HG03460 (cell line): ENCODE results near the gene MTOR.
"Not testable (repeated sequence)": the region's sequence is repeated elsewhere in the genome, so short reads cannot be mapped to it uniquely, and the experiment has no call there.

Experiments
- ATAC-seq: cut with Tn5 transposase; IDR thresholded peaks from one replicate; pipeline ENCODE4 v1.9.1; 2021; ENCODE audit not compliant: unreplicated experiment

The MTOR gene

GRCh38 chr1:11281518-11282331 is 19.4 kb upstream of the MTOR start:
- ATAC-seq = no peak

DNA sequence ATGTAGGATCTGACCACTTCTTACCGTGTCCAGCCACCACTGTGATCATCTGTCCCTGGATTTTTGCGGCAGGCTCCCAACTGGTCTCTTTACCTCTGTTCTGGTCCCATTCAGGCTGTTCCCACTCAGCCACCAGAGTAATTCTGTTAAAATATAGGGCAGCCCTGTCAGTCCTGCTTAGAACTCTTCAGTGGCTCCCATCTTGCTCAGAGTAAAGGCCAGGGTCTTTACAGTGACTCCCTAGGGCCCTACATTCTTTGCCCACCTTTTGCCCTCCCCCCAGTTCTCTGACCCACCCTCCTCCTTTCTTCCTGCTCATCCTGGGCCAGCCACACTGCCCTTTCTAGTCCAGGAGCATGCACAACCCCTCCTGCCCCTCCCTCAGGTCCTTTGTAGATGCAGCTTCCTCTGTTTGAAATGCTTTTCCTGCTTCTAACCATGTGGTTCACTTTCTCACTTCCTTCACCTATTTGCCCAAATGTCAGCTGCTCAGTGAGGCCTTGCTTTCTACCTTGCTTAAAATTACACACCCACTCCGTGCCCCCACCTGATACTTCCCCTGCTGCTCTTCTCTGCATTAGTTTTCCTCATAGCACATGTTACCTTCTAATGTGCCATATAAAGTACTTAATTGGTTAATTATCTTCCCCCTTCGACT is 18.5 kb upstream of the MTOR start:
- peak; percentile 52 for ATAC-seq

DNA sequence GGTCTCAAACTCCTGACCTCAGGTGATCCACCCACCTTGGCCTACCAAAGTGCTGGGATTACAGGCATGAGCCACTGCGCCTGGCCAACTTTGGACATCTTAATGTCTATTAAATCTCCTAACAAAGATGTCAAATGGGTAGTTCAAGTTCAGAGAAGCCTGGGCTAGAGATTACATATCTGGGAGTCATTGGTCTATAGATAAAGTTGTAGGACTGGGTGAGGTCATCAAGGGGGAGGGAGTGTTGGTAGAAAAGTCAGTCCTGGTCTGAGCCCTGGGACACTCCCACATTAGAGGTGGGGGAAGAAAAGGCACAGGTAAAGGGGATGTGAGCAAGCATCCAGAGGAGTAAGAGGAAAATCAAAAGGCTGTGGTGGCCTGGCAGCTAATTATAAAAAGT is 17.3 kb upstream of the MTOR start:
- no peak for ATAC-seq

- ATAC-seq = no peak
Measured at GRCh38 chr1:11279152-11279551, 16.8 kb upstream of the MTOR start.

DNA sequence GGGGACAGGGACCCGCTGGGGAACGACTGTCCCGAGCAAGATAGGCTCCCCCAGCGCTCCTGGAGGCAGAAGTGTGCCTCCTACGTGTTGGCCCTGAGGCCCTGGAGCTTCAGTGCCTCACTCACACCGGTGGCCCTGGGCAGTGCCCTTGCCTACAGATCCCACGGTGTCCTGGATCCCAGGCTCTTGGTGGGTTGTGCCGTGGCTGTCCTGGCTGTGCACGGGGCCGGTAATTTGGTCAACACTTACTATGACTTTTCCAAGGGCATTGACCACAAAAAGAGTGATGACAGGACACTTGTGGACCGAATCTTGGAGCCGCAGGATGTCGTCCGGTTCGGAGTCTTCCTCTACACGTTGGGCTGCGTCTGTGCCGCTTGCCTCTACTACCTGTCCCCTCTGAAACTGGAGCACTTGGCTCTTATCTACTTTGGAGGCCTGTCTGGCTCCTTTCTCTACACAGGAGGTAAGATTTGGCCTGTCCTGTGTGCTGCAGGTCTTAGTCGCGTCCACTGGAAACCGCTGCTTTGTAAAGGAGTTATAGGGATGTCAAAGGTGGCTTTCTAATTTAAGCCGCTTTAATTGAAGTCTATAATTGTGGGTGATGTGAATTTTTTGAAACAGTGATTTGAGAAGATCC is 11.4 kb upstream of the MTOR start:
- peak; percentile 37 for ATAC-seq

DNA sequence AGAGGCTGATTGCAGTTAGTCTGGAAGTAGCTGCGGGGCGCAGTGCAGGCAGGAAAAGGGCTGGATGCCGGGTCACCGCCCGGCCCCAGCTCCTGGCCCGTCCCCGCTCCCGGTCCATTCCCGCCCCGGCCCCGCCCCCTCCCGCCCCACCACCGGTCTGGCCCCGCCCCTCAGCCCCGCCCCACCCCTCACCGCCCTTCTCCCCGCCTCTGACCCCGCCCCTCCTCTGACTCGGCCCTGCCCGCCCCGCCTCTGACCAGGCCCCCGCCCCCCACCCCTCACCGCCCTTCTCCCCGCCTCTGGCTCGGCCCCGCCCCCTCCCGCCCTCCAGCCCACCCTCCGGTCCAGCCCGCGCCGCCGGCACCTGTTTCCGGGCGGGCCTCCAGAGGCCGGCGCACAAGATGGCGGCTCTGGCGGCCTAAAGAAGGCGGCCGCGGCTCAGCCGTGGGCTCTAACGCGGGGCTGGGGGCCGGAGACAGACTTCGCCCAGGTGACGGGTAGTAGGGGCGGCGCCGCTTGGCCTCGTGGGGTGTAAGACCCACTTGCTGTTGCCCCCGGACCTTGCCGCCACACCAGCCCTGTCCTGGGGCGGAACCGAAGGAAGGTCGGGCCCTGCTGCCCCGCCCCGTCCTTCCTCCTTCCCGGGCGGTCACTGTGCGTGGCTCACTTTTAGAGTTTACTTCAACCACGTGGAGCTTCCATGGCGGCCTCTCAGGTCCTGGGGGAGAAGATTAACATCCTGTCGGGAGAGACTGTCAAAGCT is 10.7 kb upstream of the MTOR start, which contains the start of gene UBIAD1:
Gene UBIAD1, plus strand, starts transcription at position 367 of the 763 bp plus-strand sequence. Its CDS starts 334 bp downstream, at position 701.
- ATAC-seq = peak; percentile 85

GRCh38 chr1:11272544-11272831 is 10.1 kb upstream of the MTOR start:
- ATAC-seq = no peak

- ATAC-seq = not testable (repeated sequence)
Measured at GRCh38 chr1:11267350-11268337, 5.3 kb upstream of the MTOR start.

- no peak for ATAC-seq
Measured at GRCh38 chr1:11266268-11267074, 4.1 kb upstream of the MTOR start.

GRCh38 chr1:11256299-11256698 is 6.1 kb downstream of the MTOR start:
- no peak for ATAC-seq

DNA sequence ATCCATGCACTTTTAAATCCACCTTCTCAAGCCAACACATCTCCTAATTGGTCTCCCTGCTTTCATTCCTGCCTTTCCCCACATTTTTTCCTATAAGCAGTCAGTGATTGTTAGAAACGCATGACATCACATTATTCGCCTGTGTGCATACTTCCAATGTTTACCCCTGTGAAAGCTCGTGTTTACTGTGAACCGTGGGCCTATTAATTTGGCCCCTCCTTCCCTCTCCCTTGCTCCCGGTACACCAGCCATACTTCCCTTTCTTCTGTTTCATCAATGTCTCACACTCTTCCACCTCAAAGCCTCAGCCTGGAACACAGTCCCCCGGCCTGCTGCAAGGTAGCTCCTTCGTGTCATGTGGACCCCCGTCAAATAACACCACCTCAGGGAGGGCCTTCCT is 9.1 kb downstream of the MTOR start:
- ATAC-seq = no peak

DNA sequence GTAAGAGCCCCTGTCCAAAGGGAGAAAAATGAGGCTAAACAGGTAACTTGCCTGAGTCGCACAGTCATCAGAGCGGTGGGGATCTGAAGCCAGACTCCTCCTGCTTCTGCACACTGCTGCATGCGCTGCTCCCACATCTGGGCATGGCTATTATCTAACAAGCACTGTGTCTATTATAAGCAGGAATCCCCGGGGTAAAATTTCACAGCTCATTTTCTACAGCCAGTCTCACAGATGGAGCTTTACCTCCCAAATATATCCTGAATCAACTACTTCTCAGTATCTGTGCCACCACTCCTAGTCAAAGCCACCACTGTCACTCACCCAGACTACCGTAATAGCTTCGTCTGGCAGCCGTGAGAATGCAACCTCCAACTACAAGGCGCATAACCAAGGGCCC is 9.8 kb downstream of the MTOR start:
- ATAC-seq = no peak

GRCh38 chr1:11248169-11248568 is 14.2 kb downstream of the MTOR start:
- no peak for ATAC-seq

GRCh38 chr1:11245904-11246719 is 16.2 kb downstream of the MTOR start:
- no peak for ATAC-seq

GRCh38 chr1:11245248-11245647 is 17.1 kb downstream of the MTOR start:
- no peak for ATAC-seq

DNA sequence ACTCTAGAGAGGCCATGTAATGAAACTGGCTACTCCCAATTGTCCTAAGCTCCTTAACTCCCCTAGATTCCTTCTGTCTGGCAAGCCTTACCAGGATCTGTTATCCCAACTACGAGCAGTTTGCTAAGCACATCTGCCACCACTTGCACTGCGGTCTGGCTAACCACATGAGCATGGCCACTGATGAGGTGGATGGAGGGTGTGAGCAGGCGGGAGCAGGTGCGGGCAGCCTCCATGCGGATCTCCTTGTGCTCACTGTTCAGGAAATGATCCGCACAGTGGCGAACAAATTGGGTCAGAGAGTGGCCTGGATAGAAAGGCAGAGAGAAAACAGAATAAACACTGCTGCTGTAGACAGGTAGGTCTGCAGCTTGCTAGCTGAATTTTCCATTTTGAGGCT is 24.0 kb downstream of the MTOR start:
- ATAC-seq = no peak

- ATAC-seq = no peak
Measured at GRCh38 chr1:11237356-11237755, 25.0 kb downstream of the MTOR start.

- no peak for ATAC-seq
Measured at GRCh38 chr1:11233208-11233607, 29.1 kb downstream of the MTOR start.

DNA sequence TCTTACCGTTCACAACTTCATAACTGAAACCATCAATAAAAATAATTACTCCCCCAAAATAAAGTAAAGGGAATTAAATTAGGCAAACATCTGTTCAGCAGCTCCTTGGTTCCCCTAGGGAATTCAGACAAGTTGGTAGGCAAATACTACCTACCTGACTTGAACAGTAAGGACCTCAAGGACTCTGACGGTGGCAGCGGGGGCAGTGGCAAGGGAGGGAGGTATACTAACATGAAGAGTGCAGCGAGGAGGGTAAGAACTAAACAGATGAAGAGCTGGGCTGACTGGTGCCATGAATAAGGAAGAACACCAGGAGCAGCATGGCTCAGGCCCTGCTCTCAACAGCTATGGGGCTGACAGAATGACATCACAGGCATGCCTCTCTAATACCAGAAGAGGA is 33.1 kb downstream of the MTOR start:
- ATAC-seq = no peak
